K562 (cell line): Measurements from ENCODE around the gene TMEM167B. TPM values are rescaled to one million over a fixed set of nuclear protein-coding genes. Genes with fewer than 3 reads are reported as not detected.
A peak's percentile ranks its signal among the peaks of the same experiment; 100 is the strongest.

Source experiments
- BCLAF1 ChIP-seq, 2 experiments: fragments of 450-650 bp in 1 of 2; IDR thresholded peaks; 2 replicates each; pipeline ENCODE4 v1.6.1; 2011 to 2017; ENCODE audit warnings: low read depth in 2 of 2, antibody characterized with exemption in 1 of 2, borderline replicate concordance in 1 of 2, low read length in 1 of 2, mild to moderate bottlenecking in 1 of 2, mixed read lengths in 1 of 2; ENCODE audit not compliant: control insufficient read depth in 1 of 2
- BMI1 ChIP-seq: fragments of 150-350 bp; IDR thresholded peaks from 2 replicates; pipeline ENCODE4 v1.6.1; 2014; ENCODE audit warnings: low read length
- CTCFL ChIP-seq: IDR thresholded peaks from 2 replicates; pipeline ENCODE4 v1.6.1; 2011; ENCODE audit warnings: borderline replicate concordance, low read depth, mild to moderate bottlenecking, moderate library complexity, low read length; ENCODE audit not compliant: insufficient read depth, poor library complexity, severe bottlenecking
- GTF2F1 ChIP-seq: IDR thresholded peaks from 2 replicates; pipeline ENCODE4 v1.6.1; 2011; ENCODE audit warnings: low read depth, low read length, improper control_type of control experiment
- MBD1 ChIP-seq: fragments of 250-450 bp; sonication (Bioruptor Pico); IDR thresholded peaks from 2 replicates; pipeline ENCODE4 v1.8.0; 2022; ENCODE audit warnings: inconsistent platforms
- MBD2 ChIP-seq: sonication (generic); IDR thresholded peaks from 2 replicates; pipeline ENCODE4 v1.6.1; 2016; ENCODE audit warnings: low read depth, borderline replicate concordance
- MXD1 ChIP-seq: fragments of 250-450 bp; sonication (Bioruptor Pico); IDR thresholded peaks from 2 replicates; pipeline ENCODE4 v1.8.0; 2021; ENCODE audit warnings: borderline replicate concordance, mild to moderate bottlenecking, moderate library complexity; ENCODE audit not compliant: poor library complexity, severe bottlenecking
- NCOA1 ChIP-seq: fragments of 450-650 bp; IDR thresholded peaks from 2 replicates; pipeline ENCODE4 v1.6.1; 2016; ENCODE audit warnings: low read depth
- SP2 ChIP-seq: IDR thresholded peaks from 2 replicates; pipeline ENCODE4 v1.6.1; 2011; ENCODE audit warnings: mild to moderate bottlenecking, low read depth, low read length, moderate library complexity; ENCODE audit not compliant: poor library complexity, severe bottlenecking; ENCODE audit errors: extremely low read depth
- UBTF ChIP-seq, 2 experiments: IDR thresholded peaks; 2 replicates each; pipeline ENCODE4 v1.6.1; 2012; ENCODE audit warnings: improper control_type of control experiment in 2 of 2, low read depth in 2 of 2, low read length in 2 of 2, borderline replicate concordance in 1 of 2
- ZEB2 ChIP-seq: fragments of 450-650 bp; IDR thresholded peaks from 2 replicates; pipeline ENCODE4 v1.6.1; 2016
- ZNF384 ChIP-seq: IDR thresholded peaks from 2 replicates; pipeline ENCODE4 v1.6.1; 2012; ENCODE audit warnings: low read depth, low read length, improper control_type of control experiment
- ZNF395 ChIP-seq: fragments of 200-800 bp; sonication (Bioruptor generic); IDR thresholded peaks from 2 replicates; pipeline ENCODE4 v1.6.1; 2017; ENCODE audit warnings: missing genetic modification characterization, missing compliant biosample characterization
- polyA plus RNA-seq, 8 experiments: library from polyadenylated mRNA; depleted of rRNA in 4 of 8; stranded (reverse) in 5 of 8; unstranded in 3 of 8; fragments of >200 nt; fragmentation: Nextera tagmentation in 2 of 8; fragmentation: Illumina TruSeq in 1 of 8; extraction: Ambion mirVana in 2 of 8; extraction: Trizol in 1 of 8; gene quantifications; 2 replicates each; pipeline versions ENCODE4 v1.2.1 to v1.2.3, GENCODE V29; 2011 to 2014; ENCODE audit warnings: inconsistent platforms in 1 of 8, missing spikeins in 1 of 8
- total RNA-seq, 7 experiments: library from RNA; depleted of rRNA in 6 of 7; stranded (reverse); fragments of >200 nt in 6 of 7; fragmentation: Illumina TruSeq in 2 of 7; extraction: Trizol in 2 of 7; gene quantifications; 2 replicates each; pipeline versions ENCODE4 v1.2.1 to v1.2.3, GENCODE V29; 2011 to 2021; ENCODE audit warnings: low replicate concordance in 1 of 7

The TMEM167B gene
- total and polyA plus RNA-seq, 9 of the 15 experiments (the other 6 are each of a cell fraction or from before 2014, with no cell fraction given), result 17.2 to 36.4 (median 32.2) TPM

GRCh38 chr1:109075531-109076490, 14.8 kb upstream of the TMEM167B start, which contains the start of gene TAF13 (continued):
- no peak for TF ChIP-seq MBD1 (CRISPR knock-in tag)
- TF ChIP-seq GTF2F1, result no peak
- no peak; the same call in 1 of the 2 replicates for TF ChIP-seq ZNF384
- no peak; a peak in 1 of 4 replicates for TF ChIP-seq BCLAF1 (IDR thresholded peaks at IDR 0.05; ENCODE audit: borderline replicate concordance in 1 of 2, control insufficient read depth in 1 of 2, low read depth in 2 of 2, low read length in 1 of 2)
- 0 out of 2 replicates have a peak, but pooled peaks have one; percentile 48 for TF ChIP-seq NCOA1
- TF ChIP-seq UBTF (IDR thresholded peaks at IDR 0.05; ENCODE audit: borderline replicate concordance in 1 of 2, low read depth in 2 of 2, low read length in 2 of 2), result no peak
- no peak for TF ChIP-seq BMI1
- peak; percentile 87 for TF ChIP-seq MBD2
- no peak for TF ChIP-seq ZEB2
- no peak for TF ChIP-seq CTCFL
- no peak for TF ChIP-seq SP2
- no peak for TF ChIP-seq MXD1 (CRISPR knock-in tag)
- peak; percentile 96 for TF ChIP-seq ZNF395 (CRISPR knock-in tag)
